ENCODE measurements around the gene SNPH.

The SNPH gene

GRCh38 chr20:1287787-1288569, 21.9 kb downstream of the SNPH start:
- DNase-seq (ENCODE audit: low read depth in 2 of 2) = no peak

- DNase-seq (ENCODE audit: low read depth in 2 of 2) = no peak
These were observed 25.2 kb downstream of the SNPH start for GRCh38 chr20:1291191-1291741.

- DNase-seq (ENCODE audit: low read depth in 2 of 2) = no peak
These were observed 26.5 kb downstream of the SNPH start for GRCh38 chr20:1292620-1293019.

- DNase-seq (ENCODE audit: low read depth in 2 of 2) = no peak
These were observed 27.7 kb downstream of the SNPH start for GRCh38 chr20:1293641-1294379.

GRCh38 chr20:1294497-1294896, 28.4 kb downstream of the SNPH start:
- no peak for DNase-seq (ENCODE audit: low read depth in 2 of 2)

GRCh38 chr20:1295276-1295930, 29.3 kb downstream of the SNPH start:
- no peak for DNase-seq (ENCODE audit: low read depth in 2 of 2)

GRCh38 chr20:1296117-1296610, 30.1 kb downstream of the SNPH start:
- DNase-seq (ENCODE audit: low read depth in 2 of 2) = no peak

- DNase-seq (ENCODE audit: low read depth in 2 of 2) = no peak
These were observed 30.8 kb downstream of the SNPH start for GRCh38 chr20:1296922-1297321.

- DNase-seq (ENCODE audit: low read depth in 2 of 2) = no peak
These were observed 31.4 kb downstream of the SNPH start for GRCh38 chr20:1297486-1297885.

- DNase-seq (ENCODE audit: low read depth in 2 of 2) = no peak
These were observed 32.1 kb downstream of the SNPH start for GRCh38 chr20:1298166-1298565.

- DNase-seq (ENCODE audit: low read depth in 2 of 2) = no peak
These were observed 32.9 kb downstream of the SNPH start for GRCh38 chr20:1298888-1299511.

- peak in 1 of 2 donors; percentile 26 for DNase-seq (ENCODE audit: low read depth in 2 of 2)
These were observed 33.4 kb downstream of the SNPH start for GRCh38 chr20:1299522-1299921.

- DNase-seq (ENCODE audit: low read depth in 2 of 2) = no peak
These were observed 34.2 kb downstream of the SNPH start for GRCh38 chr20:1300083-1300840.

- DNase-seq (ENCODE audit: low read depth in 2 of 2) = peak in 1 of 2 donors; percentile 18
These were observed 35.0 kb downstream of the SNPH start for GRCh38 chr20:1301031-1301529.

- DNase-seq (ENCODE audit: low read depth in 2 of 2) = no peak
These were observed 36.8 kb downstream of the SNPH start for GRCh38 chr20:1302685-1303541.

GRCh38 chr20:1304710-1305515, 38.8 kb downstream of the SNPH start:
- no peak for DNase-seq (ENCODE audit: low read depth in 2 of 2)

GRCh38 chr20:1305712-1306111, 39.6 kb downstream of the SNPH start:
- DNase-seq (ENCODE audit: low read depth in 2 of 2) = no peak

- DNase-seq (ENCODE audit: low read depth in 2 of 2) = no peak
These were observed 40.4 kb downstream of the SNPH start for GRCh38 chr20:1306316-1307135.

All from activated CD4-positive, alpha-beta T cell treated with anti-CD3 and anti-CD28 coated beads for 24 hours (primary cell).